ENCODE data around the gene CNKSR3. TPM values are rescaled to one million over a fixed set of nuclear protein-coding genes. Genes with fewer than 3 reads are reported as not detected.

Gene CNKSR3
- total and polyA plus RNA-seq, 2 donors from 2014 or later, result 13.8 to 63.1 TPM

DNA sequence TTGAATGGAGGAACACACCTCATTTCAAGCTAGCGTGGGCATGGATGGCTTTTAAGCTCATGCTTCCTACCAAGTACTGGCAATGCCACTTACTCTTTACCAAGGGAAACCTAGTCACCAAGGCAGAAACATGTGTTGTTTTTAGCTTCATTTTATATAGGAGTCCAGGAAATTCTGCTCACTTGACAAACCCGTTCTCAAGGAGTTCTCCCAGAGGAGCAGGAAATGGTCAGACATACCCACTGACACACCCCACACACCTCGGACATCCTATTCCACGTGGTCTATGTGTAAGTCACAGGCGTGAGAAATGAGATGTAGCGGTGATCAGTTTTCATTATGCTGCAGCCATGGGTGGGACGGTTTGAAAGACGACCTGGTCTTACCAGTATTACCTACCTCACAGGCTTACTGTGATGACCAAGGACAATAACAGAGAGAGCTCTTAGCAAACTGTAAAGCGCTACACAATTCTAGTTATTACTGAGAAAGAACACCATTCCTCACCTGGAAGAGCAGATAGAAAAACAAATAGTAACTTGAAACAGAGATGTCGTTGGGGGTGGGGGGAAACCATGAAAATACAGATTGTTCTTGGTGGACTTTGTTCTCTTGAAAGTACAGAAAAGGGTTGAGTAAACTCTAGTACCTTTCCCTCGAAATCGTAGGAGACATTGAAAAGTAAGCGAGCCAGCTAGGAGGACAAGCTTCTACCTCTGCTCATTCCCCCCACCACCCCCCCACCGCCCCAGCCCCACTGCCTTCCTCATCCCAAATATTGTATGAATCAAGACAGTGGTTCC, 1.7 kb downstream of the CNKSR3 start:
- FAIRE-seq (no peak), DNase-seq (peak in 1 of 5 donors; percentile 64)
- peaks cover 0 to 2% (median 0%) of the 10 kb centered on the region in 3 donors for H3K36me3 ChIP-seq (ENCODE audit: control insufficient read depth in 2 of 3, insufficient read depth in 3 of 3, low read length in 3 of 3)
- H3K27me3 ChIP-seq (ENCODE audit: control insufficient read depth, insufficient read depth, low read length), result no peaks in the 10 kb centered on the region
- H3K27ac ChIP-seq (ENCODE audit: low read depth in 2 of 2, low read length in 2 of 2), result peak overlapping the region; percentile 96
- H3K9ac ChIP-seq (ENCODE audit: low read length in 3 of 3), result peak overlapping the region; percentile 48 to 89 (median 63)
- intact Hi-C loops (cut with DNase I), result no loop called here
- H3K9me3 ChIP-seq (ENCODE audit: control insufficient read depth in 2 of 3, insufficient read depth in 1 of 3, low read length in 3 of 3), result no peaks in the 10 kb centered on the region
- peaks cover 3 to 20% (median 13%) of the 10 kb centered on the region in 3 donors for H3K4me1 ChIP-seq (ENCODE audit: control insufficient read depth in 2 of 3, insufficient read depth in 2 of 3, low read depth in 1 of 3, low read length in 3 of 3)
- TF ChIP-seq, protein P1, sequence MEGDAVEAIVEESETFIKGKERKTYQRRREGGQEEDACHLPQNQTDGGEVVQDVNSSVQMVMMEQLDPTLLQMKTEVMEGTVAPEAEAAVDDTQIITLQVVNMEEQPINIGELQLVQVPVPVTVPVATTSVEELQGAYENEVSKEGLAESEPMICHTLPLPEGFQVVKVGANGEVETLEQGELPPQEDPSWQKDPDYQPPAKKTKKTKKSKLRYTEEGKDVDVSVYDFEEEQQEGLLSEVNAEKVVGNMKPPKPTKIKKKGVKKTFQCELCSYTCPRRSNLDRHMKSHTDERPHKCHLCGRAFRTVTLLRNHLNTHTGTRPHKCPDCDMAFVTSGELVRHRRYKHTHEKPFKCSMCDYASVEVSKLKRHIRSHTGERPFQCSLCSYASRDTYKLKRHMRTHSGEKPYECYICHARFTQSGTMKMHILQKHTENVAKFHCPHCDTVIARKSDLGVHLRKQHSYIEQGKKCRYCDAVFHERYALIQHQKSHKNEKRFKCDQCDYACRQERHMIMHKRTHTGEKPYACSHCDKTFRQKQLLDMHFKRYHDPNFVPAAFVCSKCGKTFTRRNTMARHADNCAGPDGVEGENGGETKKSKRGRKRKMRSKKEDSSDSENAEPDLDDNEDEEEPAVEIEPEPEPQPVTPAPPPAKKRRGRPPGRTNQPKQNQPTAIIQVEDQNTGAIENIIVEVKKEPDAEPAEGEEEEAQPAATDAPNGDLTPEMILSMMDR (IDR thresholded peaks at IDR 0.05; ENCODE audit: borderline replicate concordance, extremely low read depth, insufficient read depth), result no peak
- peak overlapping the region; percentile 56 to 95 (median 68) for H3K4me3 ChIP-seq (ENCODE audit: low read length in 3 of 3)

DNA sequence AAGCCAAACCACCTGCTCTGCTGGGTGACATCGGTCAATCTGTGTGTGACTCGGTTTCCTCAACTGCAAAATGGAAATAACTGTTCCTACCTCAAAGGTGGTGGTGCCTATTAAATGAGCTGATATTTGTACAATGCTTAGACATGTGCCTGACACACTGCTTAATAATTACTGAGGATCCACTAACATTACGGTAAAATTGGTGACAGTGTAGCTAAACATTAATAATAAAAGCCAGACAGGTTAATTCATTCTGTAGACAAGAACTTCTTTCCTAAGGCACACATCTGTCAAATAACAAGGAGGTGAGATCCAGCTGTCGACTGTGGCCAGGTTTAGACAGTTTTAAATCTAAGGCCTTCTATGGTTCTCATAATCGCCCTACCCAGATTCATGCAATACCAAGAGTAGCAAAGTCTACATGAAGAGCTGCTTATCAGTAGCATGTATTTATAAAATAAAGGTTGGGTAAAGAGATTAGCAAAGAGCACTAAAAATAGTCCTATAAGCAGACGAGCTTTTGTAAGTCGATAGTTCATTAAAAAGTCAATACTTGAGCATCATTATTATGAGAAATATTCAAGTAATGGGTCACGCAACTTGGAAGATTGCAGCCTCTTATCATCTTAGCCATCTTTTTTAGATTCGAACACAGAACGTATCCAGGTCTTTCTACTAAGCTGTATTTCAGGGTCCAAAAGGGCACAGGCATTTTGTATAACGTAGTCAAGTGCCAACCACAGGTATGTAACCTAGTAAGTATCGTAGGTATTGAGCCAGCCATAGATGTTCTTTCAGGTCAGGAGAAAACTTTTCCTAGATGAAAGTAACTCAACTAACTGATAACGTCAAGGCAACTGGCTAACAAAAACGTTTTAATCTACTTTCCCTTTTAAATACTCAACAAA, 3.2 kb downstream of the CNKSR3 start:
- DNase-seq, result no peak
- no peak for FAIRE-seq
- no peaks in the 10 kb centered on the region for H3K9me3 ChIP-seq (ENCODE audit: control insufficient read depth in 2 of 3, insufficient read depth in 1 of 3, low read length in 3 of 3)
- TF ChIP-seq, protein P1 (IDR thresholded peaks at IDR 0.05; ENCODE audit: borderline replicate concordance, extremely low read depth, insufficient read depth), result no peak
- H3K4me1 ChIP-seq (ENCODE audit: control insufficient read depth in 2 of 3, insufficient read depth in 2 of 3, low read depth in 1 of 3, low read length in 3 of 3), result peaks cover 3 to 20% (median 13%) of the 10 kb centered on the region in 3 donors
- H3K27ac ChIP-seq (ENCODE audit: low read depth in 2 of 2, low read length in 2 of 2), result peak overlapping the region; percentile 20 to 24
- no peaks in the 10 kb centered on the region for H3K27me3 ChIP-seq (ENCODE audit: control insufficient read depth, insufficient read depth, low read length)
- H3K9ac ChIP-seq (ENCODE audit: low read length in 3 of 3), result peak overlapping the region in 1 of 3 donors; percentile 49
- peak overlapping the region; percentile 56 to 95 (median 68) for H3K4me3 ChIP-seq (ENCODE audit: low read length in 3 of 3)
- intact Hi-C loops (cut with DNase I), result no loop called here
- peaks cover 0 to 2% (median 0%) of the 10 kb centered on the region in 3 donors for H3K36me3 ChIP-seq (ENCODE audit: control insufficient read depth in 2 of 3, insufficient read depth in 3 of 3, low read length in 3 of 3)

- peaks cover 0 to 20% (median 13%) of the 10 kb centered on the region in 3 donors for H3K4me1 ChIP-seq (ENCODE audit: control insufficient read depth in 2 of 3, insufficient read depth in 2 of 3, low read depth in 1 of 3, low read length in 3 of 3)
- no peaks in the 10 kb centered on the region for H3K27me3 ChIP-seq (ENCODE audit: control insufficient read depth, insufficient read depth, low read length)
- H3K27ac ChIP-seq (ENCODE audit: low read depth in 2 of 2, low read length in 2 of 2), result peak overlapping the region in 1 of 2 donors; percentile 20
- no peak overlapping the region for H3K9ac ChIP-seq (ENCODE audit: low read length in 3 of 3)
- no peaks in the 10 kb centered on the region for H3K9me3 ChIP-seq (ENCODE audit: control insufficient read depth in 2 of 3, insufficient read depth in 1 of 3, low read length in 3 of 3)
- FAIRE-seq, result no peak
- TF ChIP-seq, protein P1 (IDR thresholded peaks at IDR 0.05; ENCODE audit: borderline replicate concordance, extremely low read depth, insufficient read depth), result no peak
- no peak for DNase-seq
- H3K36me3 ChIP-seq (ENCODE audit: control insufficient read depth in 2 of 3, insufficient read depth in 3 of 3, low read length in 3 of 3), result peaks cover 0 to 2% (median 0%) of the 10 kb centered on the region in 3 donors
- intact Hi-C loops (cut with DNase I), result no loop called here
- H3K4me3 ChIP-seq (ENCODE audit: low read length in 3 of 3), result peak overlapping the region in 2 of 3 donors; percentile 68 to 95
These were observed 3.9 kb downstream of the CNKSR3 start for GRCh38 chr6:154506582-154506981.

Data from kidney (tissue), 14 donors.